GM19023 (cell line): ENCODE measurements around the gene RPL35.

ENCODE experiments used
- ATAC-seq: cut with Tn5 transposase; IDR thresholded peaks from one replicate; pipeline ENCODE4 v1.9.1; 2021; ENCODE audit warnings: mild to moderate bottlenecking, moderate library complexity; ENCODE audit not compliant: unreplicated experiment

The RPL35 gene

DNA sequence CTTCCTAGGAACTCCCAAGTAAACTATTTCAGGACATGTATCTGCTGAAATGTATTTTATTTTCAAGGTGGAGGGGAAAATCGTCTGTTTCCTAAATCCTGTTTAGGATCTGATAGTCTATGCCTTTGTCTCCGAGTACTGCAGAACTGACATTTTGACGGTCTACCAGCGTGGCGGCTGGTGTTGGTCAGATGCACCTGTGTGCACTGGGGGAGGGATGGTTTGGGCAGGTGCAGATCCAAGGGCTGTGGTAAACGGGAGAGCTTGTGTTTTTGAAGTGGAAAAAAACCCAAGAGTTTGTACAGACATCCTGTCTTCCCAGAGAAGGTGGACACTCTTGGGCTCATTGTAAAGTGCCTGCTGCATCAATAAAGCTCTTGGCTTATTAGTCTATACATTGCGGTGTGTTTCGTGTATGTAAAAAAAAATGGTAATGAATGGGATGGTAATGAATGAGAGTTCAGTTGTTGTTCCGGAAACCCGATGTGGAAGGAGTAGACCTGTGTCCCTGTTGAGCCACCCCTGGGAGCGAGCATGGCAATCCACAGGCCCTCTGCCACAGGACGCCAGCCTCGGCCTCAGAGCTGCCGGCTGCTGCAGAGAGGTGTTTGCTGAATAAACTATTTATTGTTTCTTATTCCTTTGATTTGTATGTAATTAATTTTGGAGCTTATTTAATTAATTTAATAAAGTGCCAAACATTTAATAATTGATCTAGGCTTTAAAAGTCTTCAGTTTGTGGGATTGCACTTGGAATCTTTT lies 15.4 kb upstream of the RPL35 start:
- ATAC-seq: no peak

DNA sequence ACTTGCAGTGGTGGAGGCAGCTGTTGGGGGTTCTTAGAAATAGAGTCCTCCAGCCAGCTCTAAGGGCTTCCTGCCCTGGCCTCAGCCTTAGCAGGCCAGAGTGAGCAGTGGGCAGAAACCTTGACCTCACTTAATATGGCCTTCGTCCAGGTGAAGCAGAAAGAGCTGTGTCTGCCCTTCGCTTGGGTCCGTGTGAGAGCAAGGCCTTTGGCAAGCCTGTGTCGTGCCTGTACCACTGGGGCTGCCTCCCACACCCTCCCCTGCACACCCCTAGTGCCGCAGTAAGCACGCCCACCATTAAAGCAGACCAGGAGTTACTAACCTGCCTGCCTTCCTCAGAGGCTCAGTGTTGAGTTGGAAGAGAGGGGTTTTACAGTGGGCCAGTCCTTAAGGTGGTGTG lies 13.7 kb upstream of the RPL35 start:
- no peak for ATAC-seq

DNA sequence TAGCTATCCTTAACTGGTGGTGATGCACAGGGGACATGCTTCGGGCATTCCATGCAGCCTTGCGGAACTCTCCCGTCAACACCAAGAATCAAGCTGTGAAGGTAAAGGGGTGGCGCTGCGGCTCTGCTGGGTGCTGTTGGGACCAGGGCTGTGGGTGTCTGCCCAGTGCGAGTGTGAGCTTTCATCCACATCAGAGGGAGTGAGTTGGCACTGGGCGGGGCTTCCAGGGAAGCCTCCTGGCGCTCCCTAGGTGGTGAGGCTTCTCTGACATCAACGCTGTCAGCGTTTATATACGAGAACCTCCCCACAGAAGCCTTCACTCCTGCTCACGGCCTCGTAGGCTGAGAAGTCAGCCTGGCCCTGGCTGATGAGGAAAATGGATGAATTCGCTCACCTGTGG lies 11.9 kb upstream of the RPL35 start:
- no peak for ATAC-seq

DNA sequence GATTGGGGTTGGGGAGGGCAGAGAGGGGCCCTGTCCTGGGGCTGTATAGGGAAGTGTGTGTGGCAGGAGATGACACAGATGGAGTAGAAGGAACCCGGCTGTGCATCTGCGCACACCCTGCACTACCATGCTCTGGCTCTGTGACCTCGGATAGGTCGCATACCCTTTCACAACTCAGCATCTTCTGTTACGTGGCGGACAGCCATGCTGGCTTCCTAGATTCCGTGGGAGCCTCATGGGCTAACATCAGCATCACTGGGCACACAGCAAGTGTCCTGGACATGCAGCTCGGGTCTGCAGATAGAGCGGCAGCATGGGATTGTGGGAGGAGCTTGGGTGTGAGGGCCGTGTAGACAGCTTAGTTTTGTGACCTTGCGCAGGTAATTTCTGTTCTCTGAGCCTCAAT lies 9.4 kb upstream of the RPL35 start:
- ATAC-seq: no peak

DNA sequence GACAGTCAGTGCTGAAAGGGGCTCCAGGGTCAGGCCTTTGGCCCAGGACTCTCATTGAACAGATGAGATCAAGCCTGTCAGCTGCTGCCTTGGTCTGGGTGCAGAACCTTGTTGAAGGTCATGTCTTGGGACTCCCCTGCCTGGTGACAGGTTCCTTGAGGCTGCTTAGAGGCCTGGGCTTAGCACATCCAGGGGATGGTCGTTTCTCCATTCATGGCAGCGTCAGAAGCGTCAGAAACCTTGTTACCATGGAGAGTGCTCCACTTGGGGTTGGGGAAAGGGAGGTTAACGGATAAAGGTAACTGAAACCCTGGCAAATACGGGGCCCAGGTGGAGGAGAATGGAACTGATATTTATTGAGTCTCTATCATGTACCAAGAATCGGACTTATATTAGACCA lies 9.0 kb upstream of the RPL35 start:
- ATAC-seq: no peak

DNA sequence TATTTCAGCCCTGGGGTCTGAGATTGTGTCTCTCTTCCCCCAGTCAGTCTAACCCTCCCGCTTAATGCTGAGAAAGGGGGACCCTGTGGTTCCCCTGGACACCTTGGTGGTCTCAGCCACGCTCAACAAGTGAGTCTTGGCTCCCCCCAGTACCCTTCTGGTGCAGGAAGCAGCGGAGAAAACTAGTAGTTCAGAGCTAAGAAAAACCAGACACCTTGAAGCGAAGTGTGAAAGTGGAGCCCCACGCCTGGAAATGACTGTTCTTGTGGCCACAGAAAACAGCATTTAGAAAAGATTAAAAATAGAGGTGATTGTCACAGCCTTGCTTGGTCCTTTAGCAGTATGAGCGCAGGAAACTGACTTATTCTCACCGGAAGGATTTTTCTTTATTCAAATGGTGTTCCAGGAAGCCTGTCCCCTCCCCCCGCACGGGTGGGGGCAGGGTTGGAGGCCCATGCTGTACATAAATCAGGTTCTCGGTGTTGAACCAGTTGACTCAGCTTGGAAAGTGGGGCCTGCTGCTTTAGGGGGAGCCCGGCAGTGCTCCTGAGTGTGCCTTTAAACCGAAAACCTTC lies 8.3 kb upstream of the RPL35 start:
- ATAC-seq: peak; percentile 41

DNA sequence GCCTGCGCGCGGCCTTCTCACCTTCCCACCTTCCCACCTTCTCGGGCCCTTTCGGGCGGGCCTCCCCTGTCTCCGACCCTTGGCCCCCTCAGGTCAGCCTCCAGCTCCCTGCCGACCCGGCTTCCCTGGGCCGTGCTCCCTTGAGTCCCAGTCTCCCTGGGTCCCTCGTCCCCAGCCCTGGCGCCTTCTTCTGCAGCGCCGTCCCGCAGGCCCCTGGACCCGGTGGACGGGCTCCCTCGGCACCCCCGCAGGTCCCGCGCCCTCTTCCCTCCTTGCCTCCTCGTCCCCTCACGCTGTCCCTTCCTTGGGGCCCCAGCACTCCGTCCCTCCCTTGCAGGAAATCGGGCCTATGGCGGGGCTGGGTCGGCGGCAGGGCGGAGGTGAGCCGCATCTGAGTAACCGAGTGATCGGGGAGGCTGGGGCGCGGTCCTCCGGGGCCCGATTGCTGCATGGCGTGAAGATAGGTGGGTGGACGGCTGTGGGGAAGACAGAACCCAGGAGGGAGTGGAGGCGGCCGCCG lies 7.8 kb upstream of the RPL35 start:
- peak; percentile 6 for ATAC-seq

DNA sequence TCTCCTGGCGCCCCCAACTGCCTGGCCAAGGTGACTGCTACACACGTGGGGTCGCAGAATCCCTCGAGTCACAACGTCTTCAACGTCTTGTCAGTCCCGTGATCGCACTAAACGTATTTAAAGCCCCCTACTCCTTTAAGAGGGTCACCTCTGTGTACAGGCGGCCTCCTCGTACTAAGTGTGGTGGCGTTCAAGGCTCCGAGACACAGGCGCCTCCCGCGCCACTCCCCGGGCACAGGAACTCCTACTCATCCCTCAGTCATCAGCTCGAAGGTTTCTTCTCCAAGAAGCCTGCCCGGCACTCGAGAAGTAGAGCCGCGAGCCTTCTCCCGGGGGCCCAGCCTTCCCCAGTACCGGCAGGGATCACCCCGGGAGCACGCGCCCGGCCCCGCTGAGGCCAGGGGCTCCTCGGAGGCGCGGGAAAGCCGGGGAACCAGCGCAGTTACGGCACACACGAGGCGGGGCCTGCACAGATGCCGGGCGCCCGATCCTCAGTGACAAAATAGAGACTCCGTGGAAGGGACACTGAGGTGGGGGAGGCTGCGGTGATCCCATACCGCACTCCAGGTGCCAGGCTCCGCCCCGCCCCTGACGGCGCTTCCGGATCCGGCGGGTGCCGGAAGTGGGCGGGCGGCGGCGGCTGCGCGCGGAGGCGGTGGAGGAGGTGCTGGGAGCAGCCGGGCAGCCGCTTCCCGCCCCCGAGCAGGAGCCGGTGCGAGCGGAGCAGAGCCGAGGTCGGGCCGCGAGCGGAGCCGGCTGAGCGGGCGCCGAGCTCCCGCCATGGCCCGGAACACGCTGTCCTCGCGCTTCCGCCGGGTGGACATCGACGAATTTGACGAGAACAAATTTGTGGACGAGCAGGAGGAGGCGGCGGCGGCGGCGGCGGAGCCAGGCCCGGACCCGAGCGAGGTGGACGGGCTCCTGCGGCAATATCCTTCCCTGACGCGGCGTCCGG lies 7.0 kb upstream of the RPL35 start:
- ATAC-seq: peak; percentile 66

DNA sequence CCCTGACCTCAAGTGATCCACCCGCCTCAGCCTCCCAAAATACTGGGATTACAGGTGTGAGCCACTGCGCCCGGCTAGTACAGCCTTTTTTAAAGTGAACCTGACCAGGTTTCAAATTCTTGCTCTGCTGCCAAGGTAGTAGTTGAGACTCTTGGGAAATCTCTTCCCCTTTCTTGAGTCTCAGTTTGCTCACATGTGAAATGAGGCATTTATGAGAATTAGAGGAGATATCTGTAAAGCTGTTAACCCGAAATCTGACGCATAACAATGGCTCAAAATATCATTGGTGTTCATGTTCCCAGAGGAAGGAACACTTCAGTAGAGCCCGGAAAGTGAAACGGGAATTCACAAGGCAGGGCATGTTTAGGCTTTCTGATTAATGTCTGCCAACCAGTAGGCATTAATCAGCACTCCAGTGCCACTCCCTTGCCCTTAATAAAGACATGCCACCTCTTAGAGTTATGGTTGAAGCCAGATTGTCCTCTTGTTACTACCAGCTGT lies 1.7 kb upstream of the RPL35 start:
- no peak for ATAC-seq

DNA sequence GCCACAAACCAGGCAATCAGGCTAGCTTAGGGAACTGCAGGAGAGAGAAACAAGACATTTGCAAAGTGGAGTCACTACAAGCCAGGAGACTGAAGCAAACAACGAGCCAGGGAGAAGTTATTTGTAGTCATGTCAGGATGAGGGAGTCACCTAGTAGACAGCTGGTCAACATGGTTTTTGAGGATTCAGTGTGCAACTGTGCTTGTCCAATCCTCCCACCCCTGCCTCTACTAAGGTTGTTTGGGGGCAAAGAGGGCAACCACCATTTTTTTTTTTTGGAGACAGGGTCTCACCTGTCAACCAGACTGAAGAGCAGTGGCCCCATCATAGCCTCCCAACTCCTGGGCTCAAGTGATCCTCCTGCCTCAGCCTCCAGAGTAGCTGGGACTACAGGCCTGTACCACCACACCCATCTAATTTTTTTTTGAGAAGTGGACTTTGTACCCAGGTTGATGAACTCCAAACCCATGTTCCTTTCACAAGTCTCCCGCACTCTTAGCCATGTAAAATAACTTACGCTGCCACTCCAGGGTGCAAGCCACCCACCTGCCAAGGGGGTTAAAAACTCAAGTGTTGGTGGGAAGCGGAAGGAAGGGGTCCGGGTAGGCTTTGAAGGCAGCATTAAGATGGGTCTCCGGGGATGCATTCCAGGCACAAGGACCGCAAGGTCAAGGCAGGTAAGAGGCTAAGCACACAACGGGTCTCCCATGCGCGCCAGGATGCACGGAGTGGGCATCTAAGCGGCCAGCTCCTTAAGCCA lies 995 bp downstream of the RPL35 start:
- no peak for ATAC-seq

DNA sequence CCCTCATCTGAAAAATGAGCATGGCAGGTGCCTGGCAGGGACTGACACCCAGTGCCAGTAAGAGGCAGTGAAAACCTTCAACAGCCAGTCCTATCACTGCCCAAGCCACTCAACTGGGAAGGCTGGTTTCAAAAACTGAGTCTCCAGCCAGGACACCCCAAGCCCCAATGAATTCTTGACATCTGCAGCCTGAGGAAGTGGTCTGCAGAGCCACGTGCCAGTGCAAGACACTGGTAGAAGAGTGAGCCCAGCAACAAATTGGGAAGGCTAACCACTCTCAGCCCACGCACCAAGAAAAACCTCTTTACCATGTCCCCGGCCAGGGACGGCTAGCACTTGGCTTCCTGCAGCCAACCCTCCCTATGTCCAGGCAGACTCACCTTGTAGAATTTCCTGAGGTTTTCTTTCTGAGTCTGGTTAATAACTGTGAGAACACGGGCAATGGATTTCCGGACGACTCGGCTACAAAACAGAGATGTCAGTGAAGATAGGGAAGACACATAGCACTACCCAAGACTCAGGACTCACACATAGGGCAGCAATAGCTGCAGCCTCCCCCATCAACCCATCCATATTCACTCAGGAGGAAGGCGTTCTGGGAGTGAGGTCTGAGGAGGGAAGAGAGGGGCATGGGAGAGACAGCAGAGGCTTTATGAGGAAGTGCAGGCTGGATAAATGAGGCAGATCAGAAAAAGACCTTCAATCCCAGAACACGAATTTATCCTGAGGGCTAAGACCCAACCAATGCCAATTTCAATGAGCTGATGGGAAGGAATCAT lies 1.8 kb downstream of the RPL35 start:
- ATAC-seq: no peak

DNA sequence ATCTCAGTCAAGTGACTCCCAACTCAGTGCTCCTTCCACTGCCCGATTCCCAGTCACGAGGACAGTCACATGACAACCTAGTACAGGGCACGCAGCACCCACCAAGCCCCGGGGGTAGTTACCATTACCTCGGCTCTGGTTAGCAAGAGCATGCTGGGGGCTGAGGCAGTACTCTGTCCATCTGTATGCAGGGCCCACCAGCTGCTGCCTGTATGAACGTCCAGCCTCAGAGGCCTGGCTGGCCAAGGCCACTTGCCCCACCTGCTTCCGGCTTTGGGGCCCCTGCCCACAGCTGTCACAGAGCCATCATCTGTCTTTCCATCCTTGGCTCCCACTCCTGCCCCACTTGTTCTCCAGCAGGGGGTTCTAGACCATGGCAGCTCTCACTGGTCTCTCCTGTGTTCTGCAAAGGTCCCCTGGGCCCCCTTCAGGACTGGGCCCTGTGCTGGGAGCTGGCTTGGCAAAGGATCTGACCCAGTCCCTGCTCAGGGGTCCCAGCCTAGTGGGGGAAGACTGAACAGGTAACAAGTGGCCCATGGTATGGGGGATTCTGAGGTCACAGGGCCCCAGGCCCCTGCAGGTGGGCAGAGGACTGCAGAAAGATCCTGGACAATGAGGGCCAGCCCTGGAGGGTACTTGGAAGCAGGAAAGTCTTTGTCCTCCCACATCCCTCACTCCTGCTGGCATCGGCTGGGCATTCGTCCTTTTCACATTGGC lies 3.3 kb downstream of the RPL35 start:
- ATAC-seq: no peak

DNA sequence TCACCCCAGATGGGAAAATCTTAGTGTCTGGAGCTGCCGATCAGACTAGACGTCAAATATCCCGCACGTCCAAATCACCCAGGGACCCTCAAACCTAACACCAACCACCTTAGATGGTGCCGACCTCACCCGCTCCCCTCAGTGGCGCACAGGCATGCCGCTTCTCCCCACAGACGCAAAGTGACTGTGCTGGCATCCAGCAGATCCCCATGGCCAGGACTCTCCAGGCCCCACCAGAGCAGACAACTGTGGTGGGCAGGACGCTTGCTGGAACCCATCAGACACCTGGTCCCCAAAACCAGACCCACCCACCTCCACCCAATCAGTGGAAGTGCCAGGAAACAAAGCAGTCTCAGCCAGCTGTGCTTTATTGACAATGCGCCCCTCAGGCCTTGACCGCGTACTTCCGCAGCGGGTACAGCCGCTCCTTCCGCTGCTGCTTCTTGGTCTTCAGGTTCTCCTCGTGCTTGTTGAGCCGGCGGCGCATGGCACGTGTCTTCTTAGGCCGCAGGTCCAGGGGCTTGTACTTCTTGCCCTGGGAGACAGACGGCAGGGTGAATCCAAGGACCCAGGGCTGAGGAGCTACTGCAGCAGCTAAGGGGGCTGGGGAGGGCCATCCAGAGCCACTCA lies 4.1 kb downstream of the RPL35 start:
- no peak for ATAC-seq

DNA sequence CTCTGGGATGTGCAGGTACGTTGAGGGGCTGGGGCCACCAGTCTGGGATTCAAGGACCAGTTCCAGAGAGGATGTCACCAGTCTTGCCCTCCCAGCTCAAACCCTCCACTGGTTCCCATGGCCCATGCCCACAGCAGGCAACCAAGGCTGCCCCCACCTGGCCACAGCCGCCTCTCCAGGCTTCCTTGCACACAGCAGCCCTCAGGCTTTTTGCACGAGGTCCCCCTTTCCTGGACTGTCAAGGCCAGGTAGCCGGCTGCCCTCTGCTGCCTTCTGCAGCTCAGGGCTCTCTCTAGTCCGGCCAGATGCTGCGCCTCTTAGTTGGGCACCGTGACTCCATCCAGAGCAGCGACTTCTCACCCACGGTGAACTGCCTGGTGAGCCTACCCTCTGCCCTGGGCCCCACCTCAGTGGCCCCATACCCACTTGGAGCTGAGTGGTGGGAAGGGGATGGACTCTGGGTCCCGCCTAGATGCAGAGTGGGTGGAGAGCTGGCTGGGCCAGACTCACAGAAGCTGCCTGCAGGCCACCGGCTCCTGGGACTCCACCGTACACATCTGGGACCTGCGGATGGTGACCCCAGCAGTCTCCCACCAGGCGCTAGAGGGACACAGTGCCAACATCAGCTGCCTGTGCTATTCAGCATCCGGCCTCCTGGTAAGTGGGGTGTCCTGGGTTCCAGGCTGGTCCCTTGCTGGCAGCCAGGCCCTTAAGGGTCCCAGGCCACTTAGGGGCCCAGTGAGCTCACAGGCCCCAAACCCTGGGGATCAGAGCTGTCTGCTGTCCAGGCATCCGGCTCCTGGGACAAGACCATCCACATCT lies 5.6 kb downstream of the RPL35 start:
- no peak for ATAC-seq

DNA sequence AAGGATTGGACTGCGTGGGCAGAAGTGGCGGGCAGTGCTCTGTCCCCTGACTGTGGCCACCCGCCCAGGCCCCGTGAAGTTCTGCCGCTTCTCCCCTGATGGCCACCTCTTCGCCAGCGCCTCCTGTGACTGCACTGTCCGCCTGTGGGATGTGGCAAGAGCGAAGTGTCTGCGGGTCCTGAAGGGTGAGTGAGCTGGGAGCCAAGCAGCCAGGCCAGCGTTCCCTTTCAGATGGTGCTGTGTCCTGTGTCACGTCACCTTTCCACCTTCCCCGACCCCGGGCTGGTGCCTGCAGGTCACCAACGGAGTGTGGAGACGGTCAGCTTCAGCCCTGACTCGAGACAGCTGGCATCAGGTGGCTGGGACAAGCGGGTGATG lies 6.2 kb downstream of the RPL35 start:
- no peak for ATAC-seq

DNA sequence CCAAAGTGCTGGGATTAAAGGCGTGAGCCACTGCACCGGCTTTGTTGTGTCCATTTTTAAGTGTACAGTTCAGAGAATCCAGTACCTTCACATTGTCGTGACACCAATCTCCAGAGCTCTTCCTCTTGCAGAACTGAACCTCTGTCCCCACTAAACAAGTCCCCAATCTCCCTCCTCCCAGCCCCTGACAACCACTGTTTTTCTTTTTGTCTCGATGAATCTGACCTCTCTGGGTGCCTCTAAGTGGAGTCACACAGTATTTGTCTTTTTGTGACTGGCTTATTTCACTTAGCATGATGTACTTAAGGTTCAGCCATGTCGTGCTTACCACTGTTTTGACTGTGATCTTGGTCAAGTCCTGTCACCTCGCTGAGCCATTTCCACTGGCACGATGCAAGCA lies 6.9 kb downstream of the RPL35 start:
- no peak for ATAC-seq

DNA sequence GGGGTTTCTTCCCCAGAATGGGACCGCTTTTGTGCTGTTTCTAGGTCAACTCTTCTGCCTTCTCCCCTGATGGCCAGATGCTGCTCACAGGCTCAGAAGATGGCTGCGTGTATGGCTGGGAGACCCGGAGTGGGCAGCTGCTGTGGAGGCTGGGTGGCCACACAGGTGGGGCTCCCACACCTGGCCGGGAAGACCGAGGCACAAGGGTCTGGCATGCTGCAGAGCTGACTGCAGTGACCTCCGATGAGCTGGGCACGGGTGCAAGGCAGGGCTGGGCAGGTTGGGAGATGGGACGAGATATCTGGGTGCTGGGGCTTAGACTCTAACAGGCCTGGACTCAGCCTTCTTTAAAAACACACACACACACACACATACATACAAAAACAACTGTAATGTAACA lies 7.6 kb downstream of the RPL35 start:
- ATAC-seq: no peak

DNA sequence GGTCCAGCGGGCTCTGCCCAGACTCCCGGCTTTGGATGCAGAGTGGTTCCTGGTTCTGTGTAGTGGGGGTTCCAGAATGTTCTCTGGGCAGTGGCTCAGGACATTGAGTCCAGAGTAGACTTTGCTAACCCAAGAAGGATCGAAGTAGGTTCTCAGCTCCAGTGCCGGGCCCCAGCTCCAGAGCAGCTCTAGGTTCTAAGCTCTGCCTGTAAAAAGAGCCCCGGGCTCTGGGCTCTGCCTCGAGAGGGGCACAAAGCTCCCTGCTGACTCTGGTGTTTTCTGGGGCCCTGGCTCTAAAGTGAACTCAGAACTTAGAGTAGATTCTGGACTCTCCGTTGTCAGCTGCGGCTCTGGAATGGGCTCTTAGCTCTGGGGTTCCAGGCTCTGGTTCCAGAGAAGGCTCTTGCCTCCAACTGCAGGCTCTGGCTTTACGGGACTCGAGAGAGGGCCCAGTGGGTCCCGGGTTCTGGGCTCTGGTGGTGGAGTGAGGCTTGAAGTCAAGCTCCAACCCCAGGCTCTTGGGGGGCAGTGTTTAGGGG lies 8.1 kb downstream of the RPL35 start:
- no peak for ATAC-seq
